Fibroblast of the aortic adventitia (primary cell): Measurements from ENCODE around the gene DNAH8. TPM values are rescaled to one million over a fixed set of nuclear protein-coding genes. Genes with fewer than 3 reads are reported as not detected.

Experiments
- DNase-seq: peaks from one replicate; pipeline ENCODE4 v3.0.0-alpha.2; 2010; ENCODE audit warnings: low read depth
- H3K4me3 ChIP-seq: 2 replicates; pipeline ENCODE4 v1.5.1; 2011; ENCODE audit warnings: low read depth, mild to moderate bottlenecking, control low read depth, low read length, moderate library complexity
- CTCF ChIP-seq: IDR thresholded peaks from 2 replicates; pipeline ENCODE4 v1.5.1; 2011; ENCODE audit warnings: mild to moderate bottlenecking, low read length, control low read depth, inconsistent platforms; ENCODE audit not compliant: insufficient read depth
- total RNA-seq: library from RNA; depleted of rRNA; stranded (reverse); fragments of >200 nt; gene quantifications from 2 replicates; pipeline ENCODE4 v1.2.3, GENCODE V29; 2012; ENCODE audit warnings: low replicate concordance

The DNAH8 gene
- total RNA-seq, 1 donor, result not detected

- no peak for TF ChIP-seq CTCF
- no peak for DNase-seq
- H3K4me3 ChIP-seq, result no peak overlapping the region
Measured at GRCh38 chr6:38856492-38856891, 141.4 kb downstream of the DNAH8 start.

GRCh38 chr6:38857815-38858214 is 142.7 kb downstream of the DNAH8 start:
- DNase-seq, result no peak
- no peak for TF ChIP-seq CTCF

GRCh38 chr6:38860041-38860440 is 144.9 kb downstream of the DNAH8 start:
- DNase-seq, result no peak
- no peak for TF ChIP-seq CTCF
- no peak overlapping the region for H3K4me3 ChIP-seq

More at GRCh38 chr6:38857815-38858214, 142.7 kb downstream of the DNAH8 start:
- no peak overlapping the region for H3K4me3 ChIP-seq

- H3K4me3 ChIP-seq, result no peak overlapping the region
- no peak for TF ChIP-seq CTCF
Measured at GRCh38 chr6:38861926-38862401, 146.9 kb downstream of the DNAH8 start.

GRCh38 chr6:38865521-38866174 is 150.5 kb downstream of the DNAH8 start:
- no peak for TF ChIP-seq CTCF
- H3K4me3 ChIP-seq, result no peak overlapping the region
- DNase-seq, result no peak

More at GRCh38 chr6:38861926-38862401, 146.9 kb downstream of the DNAH8 start:
- no peak for DNase-seq

GRCh38 chr6:38867726-38868125 is 152.6 kb downstream of the DNAH8 start:
- no peak for DNase-seq
- no peak overlapping the region for H3K4me3 ChIP-seq
- TF ChIP-seq CTCF, result no peak
